H1 (cell line): ENCODE results near the gene ASIC1. TPM values are rescaled to one million over a fixed set of nuclear protein-coding genes. Genes with fewer than 3 reads are reported as not detected.

Experiments
- ASH2L ChIP-seq: fragments of 200-600, 300-600 bp; sonication (generic); IDR thresholded peaks from one replicate; pipeline ENCODE4 v1.7.1; 2017; ENCODE audit warnings: low read length
- RAD21 ChIP-seq, 2 experiments: IDR thresholded peaks in 1 of 2; conservative IDR thresholded peaks in 1 of 2; 2 replicates each; pipeline ENCODE4 v1.6.1; 2011; ENCODE audit warnings: low read depth in 2 of 2, low read length in 2 of 2, improper control_type of control experiment in 1 of 2, inconsistent platforms in 1 of 2, mild to moderate bottlenecking in 1 of 2, moderate library complexity in 1 of 2
- RBBP5 ChIP-seq: IDR thresholded peaks from 2 replicates; pipeline ENCODE4 v1.7.1; 2012; ENCODE audit warnings: low read depth, mild to moderate bottlenecking, inconsistent platforms, low read length, moderate library complexity, borderline replicate concordance
- RFX5 ChIP-seq: IDR thresholded peaks from 2 replicates; pipeline ENCODE4 v1.6.1; 2011; ENCODE audit warnings: low read depth, low read length, improper control_type of control experiment, borderline replicate concordance
- RXRA ChIP-seq: IDR thresholded peaks from 2 replicates; pipeline ENCODE4 v1.6.1; 2011; ENCODE audit warnings: low read depth, mild to moderate bottlenecking, low read length, moderate library complexity; ENCODE audit not compliant: insufficient read depth
- polyA plus RNA-seq, 7 experiments: library from polyadenylated mRNA; depleted of rRNA in 3 of 7; stranded (reverse) in 5 of 7; unstranded in 2 of 7; fragments of >200 nt in 5 of 7; fragments of 200-250 nt in 2 of 7; gene quantifications; 1 replicate in 5 of 7; 2 replicates in 1 of 7; 4 replicates in 1 of 7; pipeline versions ENCODE4 v1.2.1 to v1.2.3, GENCODE V29; 2011 to 2013; ENCODE audit warnings: missing spikeins in 2 of 7, mixed read lengths in 2 of 7
- total RNA-seq: library from RNA; stranded (reverse); fragmentation: NEBNext Ultra II Directional; extraction: Animal tissue kit (Norgen Biotek cat#: 25700); gene quantifications from 2 replicates; pipeline ENCODE4 v1.2.1, GENCODE V29; 2021
- TF ChIP-seq, protein P1 (sequence below), 3 experiments: IDR thresholded peaks; 1 replicate in 2 of 3; 2 replicates in 1 of 3; pipeline versions ENCODE4 v1.5.1 to v1.6.1; 2011; ENCODE audit warnings: low read length in 3 of 3, mild to moderate bottlenecking in 3 of 3, inconsistent platforms in 2 of 3, low read depth in 1 of 3, moderate library complexity in 1 of 3; ENCODE audit not compliant: insufficient read depth in 1 of 3; ENCODE audit errors: control extremely low read depth in 1 of 3

Gene ASIC1
- total and polyA plus RNA-seq, 2 of the 8 experiments (the other 6 are each of a cell fraction or from before 2014, with no cell fraction given): 2.4 to 4.4 TPM

DNA sequence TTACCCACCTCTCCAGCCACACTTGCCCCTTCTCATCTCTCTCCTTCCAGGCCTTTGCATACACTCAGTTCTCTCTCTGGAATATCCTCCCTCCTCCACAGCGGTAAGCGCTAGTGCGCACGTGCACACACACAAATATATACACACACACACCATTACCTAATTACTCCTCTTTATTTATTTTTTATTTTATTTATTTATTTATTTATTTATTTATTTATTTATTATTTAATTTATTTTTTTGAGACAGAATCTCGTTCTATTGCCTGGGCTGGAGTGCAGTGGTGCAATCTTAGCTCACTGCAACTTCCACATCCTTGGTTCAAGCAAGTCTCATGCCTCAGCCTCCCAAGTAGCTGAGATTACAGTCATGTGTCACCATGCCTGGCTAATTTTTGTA is 11.7 kb downstream of the ASIC1 start (continued):
- TF ChIP-seq RBBP5 (no peak), ASH2L (no peak), RFX5 (no peak), RXRA (no peak), RAD21 (IDR thresholded peaks at IDR 0.05 in 1 of 2, conservative IDR thresholded peaks at IDR 0.05 in 1 of 2; ENCODE audit: low read depth in 2 of 2, low read length in 2 of 2) (no peak)
- TF ChIP-seq, protein P1, sequence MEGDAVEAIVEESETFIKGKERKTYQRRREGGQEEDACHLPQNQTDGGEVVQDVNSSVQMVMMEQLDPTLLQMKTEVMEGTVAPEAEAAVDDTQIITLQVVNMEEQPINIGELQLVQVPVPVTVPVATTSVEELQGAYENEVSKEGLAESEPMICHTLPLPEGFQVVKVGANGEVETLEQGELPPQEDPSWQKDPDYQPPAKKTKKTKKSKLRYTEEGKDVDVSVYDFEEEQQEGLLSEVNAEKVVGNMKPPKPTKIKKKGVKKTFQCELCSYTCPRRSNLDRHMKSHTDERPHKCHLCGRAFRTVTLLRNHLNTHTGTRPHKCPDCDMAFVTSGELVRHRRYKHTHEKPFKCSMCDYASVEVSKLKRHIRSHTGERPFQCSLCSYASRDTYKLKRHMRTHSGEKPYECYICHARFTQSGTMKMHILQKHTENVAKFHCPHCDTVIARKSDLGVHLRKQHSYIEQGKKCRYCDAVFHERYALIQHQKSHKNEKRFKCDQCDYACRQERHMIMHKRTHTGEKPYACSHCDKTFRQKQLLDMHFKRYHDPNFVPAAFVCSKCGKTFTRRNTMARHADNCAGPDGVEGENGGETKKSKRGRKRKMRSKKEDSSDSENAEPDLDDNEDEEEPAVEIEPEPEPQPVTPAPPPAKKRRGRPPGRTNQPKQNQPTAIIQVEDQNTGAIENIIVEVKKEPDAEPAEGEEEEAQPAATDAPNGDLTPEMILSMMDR (IDR thresholded peaks at IDR 0.05; ENCODE audit: control extremely low read depth in 1 of 3, insufficient read depth in 1 of 3, low read depth in 1 of 3, low read length in 3 of 3): no peak
